SHP77 (cell line): ENCODE data around the gene CACTIN.
"Not testable (repeated sequence)": the region's sequence is repeated elsewhere in the genome, so short reads cannot be mapped to it uniquely, and the experiment has no call there.

ENCODE experiments used
- DNase-seq, 2 experiments: peaks; one replicate each; lab custom pipeline; 2025; lab: John Stamatoyannopoulos, UW

Gene CACTIN

GRCh38 chr19:3626473-3627350 lies at the start of gene CACTIN:
TSS of gene CACTIN (minus strand) at chr19:3626790. CDS start at chr19:3626762, 28 bp downstream.
- peak; percentile 95 to 98 for DNase-seq

DNA sequence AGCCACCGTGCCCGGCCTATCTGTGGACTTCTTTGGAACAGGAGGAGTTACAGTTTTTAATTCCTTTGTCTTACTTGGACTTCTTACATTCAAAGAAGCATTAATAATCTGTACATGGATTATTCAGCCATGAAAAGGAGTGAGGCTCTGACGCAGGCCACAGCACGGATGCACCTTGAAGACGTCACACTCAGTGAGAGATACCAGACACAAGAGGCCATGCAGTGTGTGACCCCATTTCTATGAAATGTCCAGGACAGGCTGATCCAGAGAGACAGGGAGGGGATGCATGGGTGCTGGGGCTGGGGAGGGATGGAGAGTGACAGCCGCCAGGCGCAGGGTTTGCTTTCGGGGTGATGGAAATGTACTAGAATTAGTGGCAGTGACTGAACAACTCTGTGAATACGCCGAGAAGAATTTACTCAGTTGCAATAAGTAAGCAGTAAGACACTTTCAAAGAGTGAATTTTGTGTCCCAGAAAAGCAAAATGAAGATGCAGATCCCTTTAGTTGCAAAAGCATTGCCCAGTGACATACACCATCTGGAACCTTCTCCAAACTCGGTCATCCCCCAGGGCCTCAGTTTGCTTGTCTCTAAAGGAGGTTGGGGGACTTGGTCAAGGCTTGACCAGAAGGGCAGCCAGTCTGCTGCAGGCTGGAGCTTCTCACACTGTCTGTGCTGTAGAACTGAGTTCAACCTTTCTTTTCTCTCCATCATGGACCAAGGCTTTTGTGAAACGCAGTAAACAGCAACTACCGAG lies 48.4 kb upstream of the CACTIN start:
- no peak for DNase-seq

DNA sequence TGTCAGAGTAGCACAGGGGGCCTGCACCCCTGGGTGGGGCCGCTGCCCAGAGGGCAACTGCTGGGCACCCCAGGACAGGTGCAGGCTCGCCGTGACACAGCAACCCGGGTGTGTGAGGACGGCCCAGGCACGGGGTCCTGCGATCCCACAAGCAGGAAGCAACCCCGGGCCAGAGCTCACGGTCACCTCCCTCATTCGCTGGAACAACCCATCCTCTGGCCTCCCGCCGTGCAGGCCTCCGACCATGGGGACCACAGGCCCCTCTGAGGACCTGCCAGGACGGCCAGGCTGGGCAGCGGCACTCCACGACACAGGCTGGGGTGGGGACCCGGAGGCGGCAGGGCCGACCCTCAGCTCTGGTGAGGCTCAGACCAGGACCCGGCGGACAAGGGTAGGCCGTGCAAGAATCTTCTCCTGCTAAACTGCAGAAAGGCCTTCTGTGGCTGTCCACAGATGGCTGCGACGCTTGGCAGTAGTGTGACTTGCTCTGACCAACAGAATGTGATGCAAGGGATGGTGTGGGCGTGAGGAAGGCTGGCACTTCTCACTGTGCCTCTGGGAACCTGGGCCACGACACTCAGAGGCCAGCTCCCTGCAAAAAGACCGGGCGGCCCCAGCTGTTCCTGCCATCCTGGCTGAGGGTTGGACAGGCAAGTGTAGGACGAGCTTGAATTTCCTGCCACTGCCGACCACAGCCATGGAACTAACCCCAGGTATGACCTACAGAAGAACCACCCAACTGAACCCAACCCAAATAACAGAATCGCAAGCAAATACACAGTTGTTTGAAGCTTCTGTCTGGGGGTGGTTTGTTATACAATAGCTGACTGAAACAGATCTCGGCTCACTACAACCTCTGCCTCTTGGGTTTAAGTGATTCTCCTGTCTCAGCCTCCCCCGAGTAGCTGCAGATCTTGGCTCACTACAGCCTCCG lies 47.2 kb upstream of the CACTIN start:
- DNase-seq, result no peak

DNA sequence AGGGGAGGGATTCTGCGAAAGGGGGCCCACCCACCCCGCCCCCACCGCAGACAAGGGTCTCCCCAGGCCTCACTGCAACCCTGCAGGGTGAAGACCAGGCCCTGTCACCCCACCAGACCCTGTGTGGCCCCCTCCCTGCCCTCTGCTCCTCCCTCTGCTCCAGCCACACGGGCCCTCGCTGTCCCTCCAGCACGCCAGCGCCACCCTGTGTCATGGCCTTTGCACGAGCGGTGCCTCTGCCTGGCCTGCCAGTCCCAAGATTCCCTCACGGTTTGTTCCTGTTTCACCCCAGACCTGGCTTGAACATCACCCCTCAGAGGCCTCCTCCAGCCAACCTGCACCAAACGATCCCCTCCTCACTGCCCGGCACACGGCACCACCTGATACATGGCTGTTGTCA lies 46.4 kb upstream of the CACTIN start:
- no peak for DNase-seq

- no peak for DNase-seq
Measured at GRCh38 chr19:3672575-3672948, 46.0 kb upstream of the CACTIN start.

DNA sequence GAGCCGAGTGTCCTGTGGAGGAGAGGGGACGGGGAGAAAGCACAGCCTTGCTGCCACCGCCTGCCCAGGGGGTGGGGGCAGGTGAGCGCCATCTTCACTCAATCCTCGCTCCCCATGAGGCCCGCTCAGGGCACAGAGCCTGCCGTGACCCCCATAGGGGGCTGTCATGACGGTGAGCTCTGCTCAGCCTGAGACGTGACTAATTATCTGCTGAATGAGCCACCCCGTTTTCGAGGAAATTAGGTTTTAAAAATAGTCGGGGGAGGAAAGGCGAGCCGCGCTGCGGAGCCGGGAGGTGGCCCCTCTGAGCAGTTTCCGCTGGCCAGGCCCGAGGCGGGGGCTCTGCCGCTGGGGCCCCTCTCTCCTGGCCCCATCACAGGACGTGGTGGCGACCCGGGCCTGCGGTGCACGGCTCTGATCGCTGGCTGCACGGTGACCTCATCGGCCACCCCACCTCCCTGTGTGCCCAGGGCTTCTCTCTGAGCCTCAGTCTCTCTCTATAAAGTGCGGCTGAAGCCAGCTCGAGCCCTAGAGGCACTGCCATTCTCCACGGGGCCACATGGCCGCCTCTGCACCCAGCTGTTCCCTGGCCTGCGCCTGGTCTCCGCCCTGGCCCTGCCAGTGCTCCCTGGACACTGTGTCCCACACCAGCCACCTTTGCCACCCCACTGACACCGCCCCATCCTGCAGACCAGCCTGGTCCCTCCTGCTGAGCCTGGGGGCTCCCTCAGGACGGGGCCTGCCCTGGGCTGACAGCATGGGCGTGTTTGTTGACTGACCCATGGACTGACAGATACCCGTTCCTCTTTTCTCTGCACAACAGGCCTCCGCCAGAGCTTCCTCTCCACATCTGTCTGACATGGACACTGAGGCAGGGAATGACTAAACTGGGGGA lies 45.3 kb upstream of the CACTIN start:
- no peak for DNase-seq

DNA sequence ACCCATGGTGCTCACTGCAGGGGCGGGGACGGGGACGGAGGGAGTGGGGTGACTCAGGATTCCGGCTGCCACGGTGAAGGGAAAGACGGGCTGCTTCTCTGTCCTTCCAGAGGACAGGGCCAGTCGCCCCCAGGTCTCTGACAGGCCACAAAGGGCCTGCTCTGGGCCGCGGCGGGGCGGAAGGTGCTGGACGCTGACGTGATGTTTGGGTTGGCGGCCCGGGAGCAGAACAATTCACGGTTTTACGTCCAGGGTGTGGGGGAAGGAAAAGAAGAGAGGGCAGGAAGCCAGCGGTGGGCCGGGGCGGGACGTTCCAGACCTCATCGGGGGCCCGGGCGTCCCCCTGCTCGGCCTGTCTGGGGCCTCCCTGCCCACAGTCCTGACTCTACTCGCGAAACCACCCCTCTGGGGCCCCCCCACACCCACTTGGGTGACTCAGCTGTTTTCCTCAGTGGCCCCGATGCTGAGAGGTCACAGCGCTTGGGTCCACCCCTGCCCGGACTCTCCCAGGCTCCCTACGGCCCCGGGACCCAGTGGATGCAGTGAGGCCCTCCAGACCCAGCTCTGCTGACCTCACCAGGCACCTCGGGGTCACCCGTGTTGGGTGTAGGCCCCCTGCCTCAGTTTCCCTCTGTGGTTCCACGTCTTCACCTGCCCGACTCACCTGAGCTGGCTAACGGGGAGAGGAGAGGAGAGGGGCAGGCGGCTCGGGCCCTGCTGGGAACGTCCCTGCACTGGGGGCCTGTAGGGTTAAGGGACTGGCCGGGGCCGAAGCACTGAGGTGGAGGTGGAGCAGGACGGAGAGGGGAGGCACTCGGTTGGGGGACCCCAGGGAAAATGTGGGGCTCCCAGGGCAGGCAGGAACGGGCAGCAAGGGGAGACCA lies 44.4 kb upstream of the CACTIN start:
- DNase-seq, result no peak

DNA sequence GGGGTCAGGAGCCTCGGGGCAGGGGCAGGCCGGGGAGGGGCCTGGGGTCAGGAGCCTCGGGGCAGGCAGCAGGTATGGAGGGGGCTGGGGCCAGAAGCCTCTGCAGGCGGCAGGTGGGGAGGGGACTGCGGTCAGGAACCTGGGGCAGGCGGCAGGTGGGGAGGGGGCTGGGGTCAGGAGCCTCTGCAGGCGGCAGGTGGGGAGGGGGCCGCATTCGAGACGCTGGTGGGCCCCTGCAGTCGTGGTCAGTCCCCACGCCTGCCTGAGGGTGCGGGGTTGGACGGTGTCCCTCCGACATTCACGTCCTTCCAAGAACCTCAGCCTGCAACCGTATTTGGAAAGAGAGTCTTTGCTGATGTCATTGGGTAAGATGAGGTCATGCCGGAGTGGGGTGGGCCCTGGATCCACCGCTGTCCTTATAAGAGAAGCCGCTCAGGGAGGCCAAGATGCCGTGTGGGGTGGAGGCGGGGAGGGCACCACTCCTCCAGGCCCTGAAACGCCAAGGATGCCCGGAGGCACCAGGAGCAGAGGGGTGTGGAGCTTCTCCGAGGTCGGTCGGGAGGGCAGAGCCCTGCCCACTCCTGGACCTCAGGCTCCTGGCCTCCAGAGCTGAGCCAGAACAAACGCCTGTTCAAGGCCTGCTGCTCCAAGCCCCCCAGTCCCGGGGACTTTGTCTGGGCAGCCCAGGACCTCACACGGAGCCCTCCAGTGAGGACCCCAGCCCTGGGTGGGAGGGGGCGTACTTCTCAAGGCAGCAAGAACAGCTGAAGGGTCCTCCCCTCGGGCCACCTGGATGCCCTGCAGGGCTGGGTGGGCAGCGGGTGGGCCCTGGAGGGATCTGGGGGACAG lies 43.6 kb upstream of the CACTIN start:
- no peak for DNase-seq

DNA sequence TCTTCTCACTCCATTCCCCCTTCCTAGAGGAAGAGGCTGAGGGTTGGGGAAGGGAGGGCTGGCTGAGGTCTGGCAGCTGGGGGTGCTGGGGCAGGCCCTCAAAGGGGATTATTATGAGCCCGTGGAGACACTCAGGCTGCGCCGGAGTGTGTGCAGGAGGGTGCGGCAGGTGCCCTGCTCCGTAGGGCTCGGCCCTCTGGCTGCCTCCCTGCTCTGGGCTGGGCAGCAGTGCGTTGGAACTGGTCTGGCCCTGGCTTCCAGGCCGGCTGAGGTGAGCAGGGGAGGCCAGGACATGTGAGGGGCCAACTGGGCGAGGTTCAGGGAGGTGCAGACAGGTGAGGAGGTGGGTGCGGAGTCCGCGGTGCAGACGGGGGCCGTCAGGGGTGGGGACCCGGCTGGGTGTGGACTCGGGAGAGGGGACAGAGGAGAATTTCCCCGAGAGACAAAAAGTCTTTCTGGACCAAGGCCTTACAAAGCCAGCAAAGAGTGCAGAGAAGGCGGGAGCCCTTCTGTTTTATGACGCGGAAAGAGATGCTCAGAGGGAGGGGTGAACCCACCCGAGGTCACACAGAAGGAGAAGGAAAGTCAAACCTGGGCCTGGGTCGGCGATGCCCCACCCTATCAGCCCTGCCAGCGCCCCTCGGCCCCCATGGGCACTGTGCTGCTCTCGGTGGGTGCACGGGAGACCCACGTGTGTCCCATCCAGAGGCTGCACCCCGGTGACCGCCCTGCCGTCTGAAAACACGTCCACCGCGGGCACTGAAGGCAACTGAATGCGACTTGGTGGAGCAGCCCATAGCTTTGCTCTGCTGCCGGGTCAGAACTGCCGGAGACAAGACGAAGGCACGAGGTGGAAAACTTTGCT lies 42.7 kb upstream of the CACTIN start:
- no peak for DNase-seq

DNA sequence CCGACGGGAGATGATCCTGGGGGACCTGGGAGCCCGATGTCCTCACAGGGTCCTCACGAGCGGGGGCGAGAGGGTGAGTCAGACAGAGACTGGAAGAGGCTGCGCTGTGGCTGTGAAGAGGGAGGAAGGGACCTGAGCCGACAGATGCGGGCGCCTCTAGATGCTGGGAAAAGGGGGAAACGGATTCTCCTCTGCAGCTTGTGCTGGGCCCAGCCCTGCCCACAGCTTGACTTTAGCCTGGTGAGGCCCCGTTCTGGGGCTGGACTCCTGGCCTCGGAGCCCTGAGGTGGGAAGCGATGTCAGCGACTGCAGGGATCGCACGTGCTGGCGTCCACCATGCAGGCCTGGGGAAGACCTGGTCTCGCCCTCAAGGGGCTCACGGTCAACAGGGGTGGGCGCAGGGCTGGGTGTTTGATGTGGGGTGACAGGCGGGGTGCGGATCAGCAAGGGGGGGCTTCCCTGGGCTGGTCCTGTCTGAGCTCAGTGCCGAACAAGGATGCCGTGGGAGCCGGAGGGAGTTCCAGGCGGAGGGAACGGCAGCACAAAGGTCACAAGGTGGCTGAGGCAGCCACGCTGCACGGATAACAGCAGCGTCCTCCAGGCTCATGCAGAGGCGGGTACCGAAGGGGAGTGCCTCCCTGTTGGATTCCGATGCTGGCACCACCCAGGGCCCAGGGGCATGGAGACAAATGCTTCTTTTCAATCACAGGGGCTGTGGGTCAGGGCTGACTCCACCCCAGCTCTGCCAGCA lies 41.9 kb upstream of the CACTIN start:
- no peak for DNase-seq

- no peak for DNase-seq
Measured at GRCh38 chr19:3667766-3668165, 41.2 kb upstream of the CACTIN start.

DNA sequence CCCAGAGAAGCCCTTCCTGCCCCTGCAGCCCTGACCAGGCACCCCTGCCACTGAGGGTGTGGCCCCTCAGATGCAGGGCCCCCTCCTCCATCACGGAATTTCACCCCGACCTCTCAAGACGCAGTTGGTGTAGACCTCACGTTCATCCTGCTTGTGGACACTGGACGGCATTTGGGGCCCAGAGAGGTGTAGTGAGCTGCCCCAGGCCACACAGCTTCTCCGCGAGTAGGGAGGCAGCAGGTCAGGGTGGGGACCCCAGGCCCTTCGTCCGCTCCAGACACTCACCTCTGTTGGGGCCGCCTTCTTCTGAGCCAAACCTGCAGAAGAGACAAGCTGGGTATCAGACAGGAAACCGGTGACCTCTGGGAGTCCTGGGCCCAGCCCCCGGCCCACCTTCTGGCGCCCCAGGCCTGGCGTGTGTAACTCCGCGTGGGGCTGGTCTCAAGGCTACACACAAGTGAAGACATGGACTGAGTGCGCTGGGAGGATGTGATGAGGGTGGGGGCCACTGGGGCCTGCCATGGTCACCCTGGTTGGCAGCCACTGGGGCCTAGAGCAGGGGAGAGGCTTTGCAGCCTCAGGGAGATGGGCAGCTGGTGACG lies 40.5 kb upstream of the CACTIN start:
- DNase-seq, result no peak

DNA sequence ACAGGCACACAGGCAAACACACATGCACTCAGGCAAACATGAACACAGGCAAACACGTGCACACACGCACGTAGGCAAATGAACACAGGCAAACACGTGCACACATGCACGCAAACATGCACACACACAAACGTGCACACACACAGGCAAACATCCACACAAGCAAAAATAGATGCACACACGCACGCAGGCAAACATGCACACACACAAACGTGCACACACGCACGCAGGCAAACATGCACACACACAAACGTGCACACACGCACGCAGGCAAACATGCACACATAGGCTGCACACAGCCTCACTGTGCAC lies 39.9 kb upstream of the CACTIN start:
- not testable (repeated sequence) for DNase-seq

DNA sequence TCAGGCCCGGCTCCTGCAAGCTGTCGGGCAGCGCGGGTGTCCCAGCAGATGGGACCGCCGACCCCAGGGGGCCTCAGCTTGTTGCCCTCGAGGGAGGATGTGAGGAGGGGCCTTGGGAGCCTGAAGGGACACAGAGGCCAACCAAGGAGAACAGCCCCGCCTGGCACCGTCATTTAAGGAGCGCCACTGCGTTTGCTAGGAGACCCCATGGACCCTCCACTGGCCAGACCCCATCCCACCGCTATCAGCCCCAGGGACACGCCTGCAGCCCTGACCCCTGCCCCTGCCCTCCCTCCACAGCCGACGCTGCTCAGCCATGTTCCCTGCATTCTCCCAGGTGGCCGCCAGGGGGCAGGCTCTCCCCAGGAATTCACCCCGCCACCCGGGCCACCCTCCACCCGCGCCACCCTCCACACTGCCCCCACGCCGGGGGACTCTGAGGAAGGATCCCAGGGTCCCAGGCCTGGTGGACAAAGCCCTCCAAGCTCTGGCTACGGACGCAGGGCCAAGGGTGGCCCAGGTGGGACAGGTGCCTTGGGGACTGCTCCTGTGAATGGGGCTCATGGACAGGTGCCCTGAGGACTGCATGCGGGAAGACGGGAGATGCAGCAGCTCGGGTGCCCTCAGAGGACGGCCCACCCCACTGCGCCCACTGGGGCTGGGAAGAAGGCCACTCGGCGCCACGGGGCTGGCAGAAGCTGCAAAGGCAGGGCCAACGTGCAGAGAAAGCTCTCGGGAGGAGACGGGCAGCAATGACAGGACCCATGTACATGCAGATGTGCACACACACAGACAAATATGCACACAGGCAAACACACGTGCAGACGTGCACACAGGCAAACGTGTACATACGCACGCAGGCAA lies 39.3 kb upstream of the CACTIN start:
- DNase-seq, result no peak

- no peak for DNase-seq
Measured at GRCh38 chr19:3664879-3665642, 38.5 kb upstream of the CACTIN start.
